Putamen (tissue), 1 donor: Measurements from ENCODE around the gene MTFR2.

Source experiments
- DNase-seq: peaks from one replicate; pipeline ENCODE4 v3.0.0-alpha.2; 2016; ENCODE audit warnings: low spot score

Gene MTFR2

GRCh38 chr6:136249811-136250685 is at the start of gene MTFR2:
Gene MTFR2 (minus strand): TSS chr6:136250311. CDS start chr6:136249099, 1,212 bp downstream.
- DNase-seq: peak; percentile 98

GRCh38 chr6:136294621-136295020 is 44.5 kb upstream of the MTFR2 start:
- DNase-seq: no peak

GRCh38 chr6:136290410-136291010 is 40.4 kb upstream of the MTFR2 start:
- DNase-seq: peak; percentile 78

DNA sequence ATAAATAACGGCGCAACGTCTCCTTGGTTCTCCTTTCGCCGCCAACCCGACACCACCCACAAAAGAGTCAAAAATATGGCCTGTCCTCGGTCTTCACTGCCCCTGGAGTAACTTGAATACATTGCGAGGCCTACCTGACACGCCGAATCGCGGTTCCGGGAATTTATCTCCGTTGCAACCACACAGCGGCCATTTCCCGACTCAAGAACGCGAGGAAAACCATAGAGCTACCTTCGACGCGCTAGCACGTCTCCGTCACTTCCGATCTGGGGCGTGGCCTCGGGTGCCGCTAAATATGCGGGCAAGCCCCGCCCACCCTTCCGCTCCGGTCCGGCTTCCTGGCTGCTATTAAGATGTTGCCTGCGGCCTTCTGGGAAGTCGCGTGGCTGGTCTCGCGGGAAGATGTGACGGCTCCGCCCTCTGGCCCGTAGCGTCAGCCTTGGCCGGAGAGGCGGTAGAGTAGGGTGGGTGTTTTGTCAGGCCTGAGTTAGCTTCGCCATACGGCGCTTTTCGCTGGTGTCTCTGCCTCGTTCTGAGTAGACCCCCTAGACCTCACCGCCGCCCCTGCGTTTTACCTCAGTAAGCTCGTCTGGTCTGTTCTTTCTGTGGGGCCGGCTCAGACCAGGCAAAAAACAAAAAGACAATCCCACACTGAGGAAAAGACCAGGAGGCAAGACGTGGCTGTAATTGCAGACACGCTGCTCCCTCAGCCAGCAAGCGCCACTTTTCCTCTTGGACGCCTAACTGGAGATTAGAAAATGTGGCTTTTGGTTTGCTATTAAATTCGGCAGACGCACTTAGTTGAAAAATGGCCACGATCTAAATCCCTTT is 39.7 kb upstream of the MTFR2 start, which contains the start of gene BCLAF1:
BCLAF1 (minus strand) TSS at position 268 of the 831 bp plus-strand sequence. CDS start 9,980 bp downstream, outside the sequence.
- DNase-seq: peak; percentile 100

DNA sequence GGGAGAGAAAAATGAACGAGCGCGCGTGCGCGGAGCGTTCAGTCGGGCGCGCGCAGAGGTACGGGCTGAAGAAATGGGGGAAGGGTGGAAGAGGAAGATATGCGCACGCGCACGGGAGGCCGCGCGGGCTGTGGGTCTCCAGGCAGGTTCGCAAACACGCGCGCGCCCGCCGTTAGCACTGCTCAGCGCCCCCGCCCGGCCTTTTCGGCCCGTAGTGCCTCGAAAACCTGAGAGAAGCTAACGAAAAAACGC is 39.1 kb upstream of the MTFR2 start:
- peak; percentile 88 for DNase-seq

DNA sequence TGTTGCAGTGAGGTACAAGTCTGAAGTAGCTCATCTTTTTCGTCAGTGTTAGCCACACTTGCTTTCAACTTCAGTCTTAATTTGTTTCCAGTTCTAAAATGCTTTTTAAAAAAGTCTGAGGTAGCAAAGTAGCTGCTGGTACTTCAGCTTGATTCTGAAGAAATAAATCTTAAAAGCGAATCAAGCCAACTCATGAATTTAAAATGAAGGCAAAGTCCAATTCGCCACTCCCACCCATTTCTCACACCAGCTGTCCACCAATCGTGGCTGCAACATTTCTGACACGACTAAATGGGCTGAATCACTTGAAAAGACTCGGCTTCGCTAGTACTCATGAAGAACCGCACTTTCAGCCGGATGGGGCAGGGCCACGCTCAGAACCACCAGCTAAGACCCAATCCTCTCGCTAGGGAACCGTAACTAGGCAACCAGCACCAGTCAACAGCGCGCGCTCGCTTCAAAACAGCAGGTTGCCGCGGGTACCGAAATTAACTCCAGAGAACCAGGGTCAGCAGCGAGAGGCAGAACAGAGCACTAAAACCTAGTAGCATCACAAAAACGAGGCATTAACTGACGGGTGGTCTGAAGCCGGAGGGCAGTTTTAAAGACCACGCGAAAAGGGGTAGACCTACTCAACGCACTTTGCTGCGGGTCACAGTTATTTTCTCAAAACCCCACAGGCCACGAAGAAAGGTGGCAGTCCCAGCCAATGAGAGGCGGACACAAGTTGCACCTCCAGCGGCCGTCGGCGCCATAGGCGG is 38.6 kb upstream of the MTFR2 start:
- peak; percentile 75 for DNase-seq

- DNase-seq: no peak
Measured at GRCh38 chr6:136284909-136285308, 34.8 kb upstream of the MTFR2 start.

- no peak for DNase-seq
Measured at GRCh38 chr6:136282906-136283305, 32.8 kb upstream of the MTFR2 start.

GRCh38 chr6:136280032-136280609 is 30.0 kb upstream of the MTFR2 start:
- no peak for DNase-seq

DNA sequence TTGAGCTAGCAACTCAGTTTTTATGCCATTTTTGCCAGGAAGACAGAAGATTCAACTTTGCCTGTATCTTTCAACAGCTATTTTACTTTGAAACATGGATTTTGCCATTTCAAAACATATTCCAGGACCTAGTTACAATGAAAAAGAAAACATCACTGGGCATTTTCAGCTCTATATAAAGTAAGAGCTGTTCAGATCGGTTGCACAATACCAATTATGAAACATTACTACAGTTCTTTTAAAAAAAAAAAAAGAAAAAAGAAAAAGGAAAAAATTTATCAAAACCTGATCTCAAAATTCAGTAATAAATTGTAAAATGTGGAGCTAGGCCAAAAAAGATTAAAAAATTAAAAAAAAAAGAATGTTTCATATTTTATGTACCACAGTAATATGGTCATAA is 24.0 kb upstream of the MTFR2 start:
- no peak for DNase-seq

- no peak for DNase-seq
Measured at GRCh38 chr6:136265101-136265500, 15.0 kb upstream of the MTFR2 start.

GRCh38 chr6:136262940-136263339 is 12.8 kb upstream of the MTFR2 start:
- no peak for DNase-seq

DNA sequence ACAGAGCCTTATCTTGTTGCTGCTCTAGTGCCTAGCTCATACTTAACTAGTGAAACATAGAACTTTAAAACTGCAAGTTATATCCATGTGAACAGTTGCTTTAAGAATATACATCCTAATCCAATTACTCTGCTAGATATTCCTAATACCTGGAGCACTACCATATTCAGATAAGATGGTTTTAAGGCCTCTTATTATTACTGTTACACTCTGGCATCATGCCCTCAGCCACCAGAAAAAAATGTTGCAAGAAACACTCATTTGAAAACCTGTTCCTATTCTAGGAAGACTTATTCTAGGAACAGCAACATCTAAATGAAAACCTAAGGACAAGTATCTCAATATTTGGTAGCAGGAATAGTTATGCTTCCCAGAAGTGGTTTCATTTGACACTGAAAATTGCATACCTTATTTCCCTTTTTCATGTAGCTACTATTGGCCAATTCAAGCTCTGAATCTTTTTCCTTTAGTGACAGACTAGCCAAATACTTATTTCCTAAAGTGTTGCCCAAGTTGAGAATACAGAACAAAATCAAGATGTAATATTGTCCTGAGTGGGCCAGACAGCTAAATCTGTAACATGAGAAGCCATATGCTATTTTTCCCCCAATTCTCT is 4.8 kb upstream of the MTFR2 start:
- DNase-seq: no peak

GRCh38 chr6:136253734-136254133 is 3.6 kb upstream of the MTFR2 start:
- DNase-seq: no peak

GRCh38 chr6:136252441-136252840 is 2.3 kb upstream of the MTFR2 start:
- no peak for DNase-seq

DNA sequence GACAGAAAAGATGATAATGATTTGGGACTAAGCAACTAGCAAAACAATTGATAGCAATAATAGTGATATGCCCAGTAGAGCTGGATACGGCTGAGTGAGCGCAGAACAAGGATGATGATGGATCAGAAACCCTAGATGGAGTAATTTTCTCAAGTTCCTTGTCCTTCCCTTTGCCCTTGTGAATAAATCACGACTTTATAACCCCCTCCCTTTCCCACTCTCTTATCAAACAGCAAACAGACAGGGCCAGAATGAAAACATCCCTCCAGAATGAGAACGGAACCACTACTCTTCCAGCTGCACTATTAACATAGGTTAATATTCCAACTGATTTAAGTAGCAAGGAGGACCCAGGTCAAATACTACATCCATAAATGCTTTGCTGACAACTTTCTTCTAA is 1.3 kb upstream of the MTFR2 start:
- no peak for DNase-seq

DNA sequence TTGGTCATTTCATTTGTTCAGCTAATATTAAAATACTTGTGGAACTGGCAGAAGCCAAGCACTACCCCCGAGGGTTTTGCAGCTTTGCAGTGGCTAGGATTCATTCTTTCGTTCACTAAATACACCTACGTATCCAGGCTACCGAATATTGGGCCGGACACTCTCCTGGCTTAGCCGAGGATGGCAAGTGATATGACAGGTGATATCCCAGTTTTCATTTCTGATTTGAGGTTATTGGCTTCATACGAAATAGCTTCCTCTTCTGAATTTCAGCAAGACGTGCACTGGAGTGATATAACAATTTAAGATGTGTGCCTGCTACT is 536 bp upstream of the MTFR2 start:
- no peak for DNase-seq

- no peak for DNase-seq
Measured at GRCh38 chr6:136249336-136249735, 775 bp downstream of the MTFR2 start.

DNA sequence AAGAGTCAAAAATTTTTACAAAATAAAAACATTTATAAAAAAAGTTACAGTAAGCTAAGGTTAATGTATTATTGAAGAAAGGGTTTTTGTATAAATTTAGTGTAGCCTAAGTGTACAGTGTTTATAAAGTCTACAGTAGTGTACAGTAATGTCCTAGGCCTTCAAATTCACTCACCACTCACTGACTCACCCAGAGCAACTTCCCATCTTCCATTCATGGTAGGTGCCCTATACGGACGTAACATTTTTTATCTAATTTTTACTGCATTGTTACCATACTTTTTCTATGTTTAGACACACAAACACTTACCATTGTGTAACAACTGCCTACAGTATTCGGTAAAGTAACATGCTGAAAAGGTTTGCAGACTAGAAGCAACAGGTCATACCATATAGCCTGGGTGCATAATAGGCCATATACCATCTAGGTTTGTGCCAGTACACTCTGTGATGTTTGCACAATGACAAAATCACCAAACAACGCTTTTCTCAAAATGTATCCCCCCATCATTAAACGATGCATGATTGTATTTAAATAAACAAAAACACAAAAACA is 6.0 kb downstream of the MTFR2 start:
- DNase-seq: no peak

DNA sequence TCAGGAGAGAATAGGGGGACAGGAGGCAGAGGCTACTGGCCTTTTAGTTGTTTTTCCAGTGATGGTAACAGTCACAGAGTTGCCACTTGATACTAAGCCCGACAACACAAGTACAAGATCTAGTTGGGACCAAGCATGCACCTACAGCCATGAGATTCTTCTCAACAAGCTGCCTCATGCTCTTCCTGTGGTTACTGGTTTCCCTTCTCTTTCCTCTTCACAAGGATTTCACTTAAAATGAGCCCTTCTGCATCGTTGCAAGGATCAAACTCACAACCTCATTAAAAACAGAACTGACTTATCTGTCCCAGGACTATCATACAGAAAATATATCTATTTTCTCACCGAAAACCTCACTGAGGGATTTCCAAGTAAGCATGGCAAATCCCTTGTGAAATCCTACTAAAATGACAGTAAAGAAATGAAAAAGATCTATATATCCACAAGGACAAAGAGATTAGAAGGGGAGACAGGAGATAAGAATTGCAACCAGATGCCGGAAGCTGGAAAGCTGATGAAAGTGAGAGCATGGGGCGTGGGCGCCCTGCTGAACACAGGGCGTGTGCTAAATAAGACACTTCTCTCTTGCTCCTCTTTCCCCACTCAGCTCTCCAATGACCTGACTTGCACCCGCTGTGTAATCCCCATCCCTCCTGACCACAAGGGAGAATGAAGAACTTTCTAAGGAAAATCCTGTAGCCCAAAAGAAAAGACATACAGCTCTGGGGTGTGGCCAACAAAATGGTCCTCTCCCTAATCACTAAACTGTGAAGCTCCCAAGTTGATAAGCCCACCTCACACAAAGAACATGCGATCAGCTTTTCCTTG is 13.4 kb downstream of the MTFR2 start:
- DNase-seq: no peak
